Adipose tissue (tissue), 3 donors: Measurements from ENCODE around the gene CYTL1. TPM values are rescaled to one million over a fixed set of nuclear protein-coding genes. Genes with fewer than 3 reads are reported as not detected.
"Not testable (repeated sequence)": the region's sequence is repeated elsewhere in the genome, so short reads cannot be mapped to it uniquely, and the experiment has no call there.

Experiments
- H3K27ac ChIP-seq: one replicate; pipeline ENCODE4 v1.5.1; 2013; ENCODE audit warnings: low read depth, low read length
- WGBS, 3 donors: extraction: QIAGEN DNeasy Blood & Tissue Kit; methylation state at CpG; one replicate each; pipeline ENCODE4 v1.1.7; 2013; 5-methylcytosine and 5-hydroxymethylcytosine counted together
- polyA plus RNA-seq, 3 donors: library from polyadenylated mRNA; stranded (reverse); fragments of 200-250 nt; gene quantifications; one replicate each; pipeline ENCODE4 v1.2.3, GENCODE V29; 2013
- donor health status: healthy with polysubstance abuse.
- donor health status: Bipolar disorder and iron deficiency.
- donor health status: healthy.

The CYTL1 gene
- 1 to 10 TPM in 1 of 3 donors, under 1 TPM in 2; 0.22 to 2.4 (median 0.91) TPM for polyA plus RNA-seq

GRCh38 chr4:5019274-5019673, at the start of gene CYTL1:
Gene CYTL1, minus strand, starts transcription at chr4:5019458. Its CDS starts 13 bp downstream, at chr4:5019445.
- no peak within 1 kb of the TSS for H3K27ac ChIP-seq
- 5 to 7% (median 6%) methylated on average over 26 to 28 of the region's 28 CpGs for WGBS, 3 donors

GRCh38 chr4:5067908-5068307, 48.6 kb upstream of the CYTL1 start:
- no peak overlapping the region for H3K27ac ChIP-seq
- 72 to 98% (median 94%) methylated on average over 3 of the region's 3 CpGs for WGBS, 3 donors

- 72 to 86% (median 84%) methylated on average over 3 of the region's 3 CpGs for WGBS, 3 donors
- H3K27ac ChIP-seq: not testable (repeated sequence)
These were observed 47.7 kb upstream of the CYTL1 start for GRCh38 chr4:5066968-5067367.

- H3K27ac ChIP-seq: no peak overlapping the region
- 67 to 85% (median 83%) methylated on average over 3 of the region's 3 CpGs for WGBS, 3 donors
These were observed 46.8 kb upstream of the CYTL1 start for GRCh38 chr4:5066101-5066500.

GRCh38 chr4:5055411-5055810, 36.2 kb upstream of the CYTL1 start:
- H3K27ac ChIP-seq: no peak overlapping the region
- WGBS, 3 donors: 45 to 72% (median 58%) methylated on average over 5 of the region's 5 CpGs

GRCh38 chr4:5054532-5054931, 35.3 kb upstream of the CYTL1 start:
- WGBS, 3 donors: 44 to 82% (median 79%) methylated on average over 5 of the region's 5 CpGs
- H3K27ac ChIP-seq: no peak overlapping the region

- WGBS, 3 donors: 57 to 68% (median 66%) methylated on average over 6 of the region's 6 CpGs
- H3K27ac ChIP-seq: no peak overlapping the region
These were observed 33.6 kb upstream of the CYTL1 start for GRCh38 chr4:5052726-5053425.

- 9 to 18% (median 13%) methylated on average over 18 of the region's 18 CpGs for WGBS, 3 donors
- H3K27ac ChIP-seq: no peak overlapping the region
These were observed 33.0 kb upstream of the CYTL1 start for GRCh38 chr4:5052204-5052702.

- 1% methylated on average over 92 to 103 of the region's 103 CpGs for WGBS, 3 donors
- H3K27ac ChIP-seq: no peak within 1 kb of the TSS
These were observed 32.3 kb upstream of the CYTL1 start, which contains the start of gene STK32B for GRCh38 chr4:5051278-5052203. Gene STK32B, plus strand, starts transcription at chr4:5051480.

GRCh38 chr4:5050520-5051277, 31.4 kb upstream of the CYTL1 start:
- no peak overlapping the region for H3K27ac ChIP-seq
- 1 to 2% (median 2%) methylated on average over 29 to 36 of the region's 36 CpGs for WGBS, 3 donors

GRCh38 chr4:5048721-5049120, 29.5 kb upstream of the CYTL1 start:
- H3K27ac ChIP-seq: no peak overlapping the region
- 83 to 92% (median 90%) methylated on average over 4 of the region's 4 CpGs for WGBS, 3 donors

GRCh38 chr4:5045097-5045496, 25.8 kb upstream of the CYTL1 start:
- 26 to 57% (median 43%) methylated on average over 3 of the region's 3 CpGs for WGBS, 3 donors
- H3K27ac ChIP-seq: no peak overlapping the region

- H3K27ac ChIP-seq: no peak overlapping the region
- 33 to 62% (median 45%) methylated on average over 3 of the region's 3 CpGs for WGBS, 3 donors
These were observed 25.1 kb upstream of the CYTL1 start for GRCh38 chr4:5044341-5044740.

GRCh38 chr4:5043579-5043978, 24.3 kb upstream of the CYTL1 start:
- H3K27ac ChIP-seq: no peak overlapping the region
- WGBS, 3 donors: 47 to 59% (median 53%) methylated on average over 6 of the region's 6 CpGs

- 63 to 82% (median 71%) methylated on average over 7 of the region's 7 CpGs for WGBS, 3 donors
- H3K27ac ChIP-seq: no peak overlapping the region
These were observed 22.4 kb upstream of the CYTL1 start for GRCh38 chr4:5041699-5042098.

GRCh38 chr4:5040856-5041620, 21.8 kb upstream of the CYTL1 start:
- H3K27ac ChIP-seq: no peak overlapping the region
- WGBS, 3 donors: 65 to 73% (median 72%) methylated on average over 9 of the region's 9 CpGs

- H3K27ac ChIP-seq: no peak overlapping the region
- 81 to 92% (median 88%) methylated on average over 7 of the region's 7 CpGs for WGBS, 3 donors
These were observed 20.5 kb upstream of the CYTL1 start for GRCh38 chr4:5039800-5040199.
